ENCODE measurements around the gene CTNNA2. TPM values are rescaled to one million over a fixed set of nuclear protein-coding genes. Genes with fewer than 3 reads are reported as not detected.
"Not testable (repeated sequence)": the region's sequence is repeated elsewhere in the genome, so short reads cannot be mapped to it uniquely, and the experiment has no call there.

The CTNNA2 gene
- total RNA-seq, 1 donor from 2014 or later, result not detected

GRCh38 chr2:80195034-80195433 lies 682.2 kb downstream of the CTNNA2 start:
- DNase-seq, result no peak
- intact Hi-C loops (cut with micrococcal nuclease), result no loop called here
- ATAC-seq, result no peak

- intact Hi-C loops (cut with micrococcal nuclease), result no loop called here
- no peak for ATAC-seq
- no peak for DNase-seq
Observed at GRCh38 chr2:80198042-80198441, 685.2 kb downstream of the CTNNA2 start.

- DNase-seq, result no peak
- ATAC-seq, result no peak
- intact Hi-C loops (cut with micrococcal nuclease), result no loop called here
Observed at GRCh38 chr2:80199504-80199903, 686.7 kb downstream of the CTNNA2 start.

GRCh38 chr2:80203929-80204328 lies 691.1 kb downstream of the CTNNA2 start:
- intact Hi-C loops (cut with micrococcal nuclease); DNase-seq; ATAC-seq: not testable (repeated sequence)

- ATAC-seq, result no peak
Observed at GRCh38 chr2:80205498-80205897, 692.6 kb downstream of the CTNNA2 start.

GRCh38 chr2:80209458-80209857 lies 696.6 kb downstream of the CTNNA2 start:
- intact Hi-C loops (cut with micrococcal nuclease), result no loop called here
- ATAC-seq, result no peak
- DNase-seq, result no peak

More at GRCh38 chr2:80205498-80205897, 692.6 kb downstream of the CTNNA2 start:
- DNase-seq, result no peak
- intact Hi-C loops (cut with micrococcal nuclease), result no loop called here

- no peak for ATAC-seq
Observed at GRCh38 chr2:80217446-80217845, 704.6 kb downstream of the CTNNA2 start.

GRCh38 chr2:80222644-80223043 lies 709.8 kb downstream of the CTNNA2 start:
- DNase-seq, result no peak
- ATAC-seq, result no peak
- intact Hi-C loops (cut with micrococcal nuclease), result no loop called here

More at GRCh38 chr2:80217446-80217845, 704.6 kb downstream of the CTNNA2 start:
- no peak for DNase-seq
- intact Hi-C loops (cut with micrococcal nuclease), result no loop called here

GRCh38 chr2:80231421-80231820 lies 718.6 kb downstream of the CTNNA2 start:
- intact Hi-C loops (cut with micrococcal nuclease), result no loop called here
- no peak for DNase-seq

GRCh38 chr2:80233333-80233732 lies 720.5 kb downstream of the CTNNA2 start:
- DNase-seq, result no peak
- ATAC-seq, result no peak
- intact Hi-C loops (cut with micrococcal nuclease), result no loop called here

More at GRCh38 chr2:80231421-80231820, 718.6 kb downstream of the CTNNA2 start:
- ATAC-seq, result no peak

GRCh38 chr2:80238692-80239469 lies 726.0 kb downstream of the CTNNA2 start:
- peak; percentile 31 for DNase-seq
- intact Hi-C loops (cut with micrococcal nuclease), result no loop called here

GRCh38 chr2:80242355-80242910 lies 729.6 kb downstream of the CTNNA2 start:
- peak; percentile 58 for DNase-seq
- intact Hi-C loops (cut with micrococcal nuclease), result no loop called here
- ATAC-seq, result peak; percentile 97

More at GRCh38 chr2:80238692-80239469, 726.0 kb downstream of the CTNNA2 start:
- peak; percentile 74 for ATAC-seq

GRCh38 chr2:80244905-80245584 lies 732.2 kb downstream of the CTNNA2 start:
- ATAC-seq (no peak), DNase-seq (no peak)
- intact Hi-C loops (cut with micrococcal nuclease), result no loop called here

GRCh38 chr2:80246534-80246933 lies 733.7 kb downstream of the CTNNA2 start:
- intact Hi-C loops (cut with micrococcal nuclease), result no loop called here
- ATAC-seq, result no peak
- no peak for DNase-seq

- no peak for DNase-seq
- ATAC-seq, result no peak
- intact Hi-C loops (cut with micrococcal nuclease), result no loop called here
Observed at GRCh38 chr2:80247339-80247738, 734.5 kb downstream of the CTNNA2 start.

- ATAC-seq (no peak), DNase-seq (no peak)
- intact Hi-C loops (cut with micrococcal nuclease), result no loop called here
Observed at GRCh38 chr2:80248146-80248545, 735.3 kb downstream of the CTNNA2 start.

GRCh38 chr2:80252294-80252986 lies 739.6 kb downstream of the CTNNA2 start:
- intact Hi-C loops (cut with micrococcal nuclease), result no loop called here
- ATAC-seq, result no peak
- DNase-seq, result no peak

GRCh38 chr2:80255918-80256781 lies 743.3 kb downstream of the CTNNA2 start:
- intact Hi-C loops (cut with micrococcal nuclease), result no loop called here
- no peak for ATAC-seq
- no peak for DNase-seq

- intact Hi-C loops (cut with micrococcal nuclease), result no loop called here
- ATAC-seq (no peak), DNase-seq (no peak)
Observed at GRCh38 chr2:80256782-80257167, 743.9 kb downstream of the CTNNA2 start.
